Pancreas (tissue), 10 donors: ENCODE data around the gene SMIM9. TPM values are rescaled to one million over a fixed set of nuclear protein-coding genes. Genes with fewer than 3 reads are reported as not detected.

Experiments used
- ATAC-seq, 4 donors: fragments of 200-7000 bp; cut with Tn5 transposase; one replicate each; pipeline versions ENCODE4 v1.8.0 to v1.9.1; 2020; ENCODE audit warnings: mild to moderate bottlenecking in 4 of 4, moderate library complexity in 4 of 4
- DNase-seq, 6 donors: peaks; one replicate each; pipeline ENCODE4 v3.0.0-alpha.2; 2020
- FAIRE-seq: peaks from 2 replicates; lab custom pipeline; 2012; peaks lifted over from hg19 to GRCh38; lab: Jason Lieb, UNC
- H3K27ac ChIP-seq, 4 donors: fragments of 200-600 bp; sonication (generic); 1 replicate in 3 of 4; 2 replicates in 1 of 4; pipeline versions ENCODE4 v1.5.0 to v1.8.0; 2020
- H3K27me3 ChIP-seq, 4 donors: fragments of 200-600 bp; one replicate each; pipeline ENCODE4 v1.8.0; 2021
- H3K36me3 ChIP-seq, 3 donors: fragments of 200-600 bp; sonication (generic) in 1 of 3; one replicate each; pipeline versions ENCODE4 v1.5.0 to v1.8.0; 2020 to 2021
- H3K4me1 ChIP-seq, 3 donors: fragments of 200-600 bp; one replicate each; pipeline ENCODE4 v1.8.0; 2021
- H3K4me3 ChIP-seq, 4 donors: fragments of 200-600 bp; sonication (generic) in 2 of 4; one replicate each; pipeline versions ENCODE4 v1.5.0 to v1.8.0; 2020 to 2021
- H3K9me3 ChIP-seq, 4 donors: fragments of 200-600 bp; one replicate each; pipeline ENCODE4 v1.8.0; 2021
- CTCF ChIP-seq, 4 donors: fragments of 200-600 bp; sonication (generic) in 3 of 4; IDR thresholded peaks; one replicate each; pipeline versions ENCODE4 v1.5.0 to v1.8.0; 2021; ENCODE audit warnings: antibody characterized with exemption in 4 of 4
- WGBS, 2 donors: extraction: QIAGEN DNeasy Blood & Tissue Kit; methylation state at CpG; one replicate each; pipeline ENCODE4 v1.1.7; 2013; 5-methylcytosine and 5-hydroxymethylcytosine counted together
- intact Hi-C, 3 donors: fragments of 100-400 bp; cut with DNase I; formaldehyde crosslinking; loops; one replicate each; pipeline versions ENCODE4 v1.11.1 to v1.14.2; 2022
- polyA plus RNA-seq, 2 donors: library from polyadenylated mRNA; stranded (reverse); fragments of 200-250 nt; gene quantifications; one replicate each; pipeline ENCODE4 v1.2.3, GENCODE V29; 2013
- total RNA-seq, 6 donors: library from RNA; stranded (reverse); fragmentation: NEBNext Ultra II Directional in 4 of 6; extraction: Animal tissue kit (Norgen Biotek cat#: 25700) in 4 of 6; gene quantifications; one replicate each; pipeline versions ENCODE4 v1.2.1 to v1.2.4, GENCODE V29; 2021 to 2023
- donor health status: healthy with polysubstance abuse.
- donor health status: DM: no; HTN: no; CAD: no; lungs with moderate emphysema.
- donor health status: DM: no; HTN: no; CAD: no.
- donor health status: control.
- donor health status: control.
- donor health status: Bipolar disorder and iron deficiency.
- donor health status: DM: yes; HTN: yes; CAD: no.
- donor health status: DM: no; HTN: no; CAD: no.
- donor health status: DM: no; HTN: no; CAD: no.
- donor health status: DM: yes; HTN: yes; CAD: no.

SMIM9 gene
- total and polyA plus RNA-seq, 8 donors: not detected

- TF ChIP-seq CTCF (IDR thresholded peaks at IDR 0.05): no peak
- ATAC-seq (no peak), DNase-seq (no peak), FAIRE-seq (no peak)
- peaks cover 0 to 20% (median 7%) of the 10 kb centered on the region in 3 donors for H3K4me1 ChIP-seq
- no peak overlapping the region for H3K4me3 ChIP-seq
- no peaks in the 10 kb centered on the region for H3K36me3 ChIP-seq
- H3K27ac ChIP-seq: peak overlapping the region in 1 of 4 donors; percentile 16
- 64 to 92% methylated on average over 2 of the region's 2 CpGs for WGBS, 2 donors
- no peaks in the 10 kb centered on the region for H3K27me3 ChIP-seq
- no peaks in the 10 kb centered on the region for H3K9me3 ChIP-seq
- intact Hi-C loops: no loop called here
These were observed 39.4 kb downstream of the SMIM9 start for GRCh38 chrX:154795016-154795415.

GRCh38 chrX:154793084-154793795, 41.2 kb downstream of the SMIM9 start:
- Histone ChIP-seq H3K4me3 (no peak overlapping the region), H3K4me1 (peaks cover 0 to 7% (median 7%) of the 10 kb centered on the region in 3 donors), H3K36me3 (no peaks in the 10 kb centered on the region), H3K27ac (no peak overlapping the region), H3K9me3 (no peaks in the 10 kb centered on the region), H3K27me3 (no peaks in the 10 kb centered on the region)
- DNase-seq: no peak
- ATAC-seq: peak in 1 of 4 donors; percentile 27
- FAIRE-seq: peak; percentile 65
- intact Hi-C loops: no loop called here
- WGBS, 2 donors: 55 to 57% methylated on average over 7 of the region's 7 CpGs
- no peak for TF ChIP-seq CTCF (IDR thresholded peaks at IDR 0.05)

- peak overlapping the region in 2 of 4 donors; percentile 10 to 20 for H3K27ac ChIP-seq
- no peak for DNase-seq
- TF ChIP-seq CTCF (IDR thresholded peaks at IDR 0.05): no peak
- 80 to 86% methylated on average over 8 of the region's 8 CpGs for WGBS, 2 donors
- no peak overlapping the region for H3K4me3 ChIP-seq
- intact Hi-C loops: no loop called here
- no peaks in the 10 kb centered on the region for H3K36me3 ChIP-seq
- H3K27me3 ChIP-seq: no peaks in the 10 kb centered on the region
- no peaks in the 10 kb centered on the region for H3K9me3 ChIP-seq
- ATAC-seq: peak in 1 of 4 donors; percentile 18
- no peak for FAIRE-seq
- peaks cover 0 to 7% (median 7%) of the 10 kb centered on the region in 3 donors for H3K4me1 ChIP-seq
These were observed 42.5 kb downstream of the SMIM9 start for GRCh38 chrX:154791939-154792338.

DNA sequence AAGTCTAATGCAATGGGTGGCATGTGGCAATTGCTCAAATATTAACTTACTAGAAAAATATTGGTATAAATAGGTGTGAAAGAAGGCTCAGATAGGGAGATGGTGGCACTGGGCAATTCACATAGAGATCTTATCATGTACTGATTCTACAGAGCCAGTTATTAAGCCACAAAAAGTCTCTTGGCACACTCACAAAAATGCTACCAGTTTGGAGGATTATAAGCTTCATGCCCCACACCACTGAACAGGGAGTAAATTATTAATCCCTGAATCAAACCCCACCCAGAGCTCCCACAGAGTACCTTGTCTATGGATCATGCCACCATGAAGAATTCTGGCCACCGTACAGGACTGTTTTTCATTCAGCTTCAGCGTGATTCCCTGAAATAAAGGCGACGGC, 43.0 kb downstream of the SMIM9 start:
- no peak for DNase-seq
- no peak for FAIRE-seq

More for the DNA sequence above, 43.0 kb downstream of the SMIM9 start:
- intact Hi-C loops: no loop called here
- peak overlapping the region in 1 of 4 donors; percentile 20 for H3K27ac ChIP-seq
- peak; percentile 35 to 83 (median 78) for ATAC-seq
- H3K9me3 ChIP-seq: no peaks in the 10 kb centered on the region
- peaks cover 0 to 7% (median 7%) of the 10 kb centered on the region in 3 donors for H3K4me1 ChIP-seq
- H3K36me3 ChIP-seq: no peaks in the 10 kb centered on the region
- WGBS, 2 donors: 56 to 67% methylated on average over 4 of the region's 4 CpGs
- no peak overlapping the region for H3K4me3 ChIP-seq
- no peaks in the 10 kb centered on the region for H3K27me3 ChIP-seq
- TF ChIP-seq CTCF (IDR thresholded peaks at IDR 0.05): no peak
